LHCN-M2 (cell line): ENCODE measurements around the gene HS3ST2. TPM values are rescaled to one million over a fixed set of nuclear protein-coding genes. Genes with fewer than 3 reads are reported as not detected.
"Not testable (repeated sequence)": the region's sequence is repeated elsewhere in the genome, so short reads cannot be mapped to it uniquely, and the experiment has no call there.

Experiments used
- DNase-seq: peaks from one replicate; pipeline ENCODE4 v3.0.0-alpha.2; 2012; ENCODE audit warnings: low read depth
- total RNA-seq: library from RNA; depleted of rRNA; stranded (reverse); fragments of >200 nt; gene quantifications from 2 replicates; pipeline ENCODE4 v1.2.3, GENCODE V29; 2014

HS3ST2 gene
- total RNA-seq, 1 experiment from 2014 or later, result not detected

- no peak for DNase-seq
Observed at GRCh38 chr16:22813223-22813947, 577 bp upstream of the HS3ST2 start.

- no peak for DNase-seq
Observed at GRCh38 chr16:22814711-22815105, 746 bp downstream of the HS3ST2 start.

GRCh38 chr16:22815863-22816262 lies 1.9 kb downstream of the HS3ST2 start:
- no peak for DNase-seq

- DNase-seq, result peak; percentile 8
Observed at GRCh38 chr16:22816475-22816874, 2.5 kb downstream of the HS3ST2 start.

- DNase-seq, result not testable (repeated sequence)
Observed at GRCh38 chr16:22818736-22819135, 4.8 kb downstream of the HS3ST2 start.

GRCh38 chr16:22838681-22839080 lies 24.7 kb downstream of the HS3ST2 start:
- no peak for DNase-seq

- not testable (repeated sequence) for DNase-seq
Observed at GRCh38 chr16:22842031-22842430, 28.1 kb downstream of the HS3ST2 start.

GRCh38 chr16:22843122-22843521 lies 29.2 kb downstream of the HS3ST2 start:
- no peak for DNase-seq

GRCh38 chr16:22843856-22844255 lies 29.9 kb downstream of the HS3ST2 start:
- DNase-seq, result peak; percentile 17

- no peak for DNase-seq
Observed at GRCh38 chr16:22844416-22844815, 30.5 kb downstream of the HS3ST2 start.

GRCh38 chr16:22847100-22847499 lies 33.1 kb downstream of the HS3ST2 start:
- DNase-seq, result no peak

- no peak for DNase-seq
Observed at GRCh38 chr16:22847690-22848089, 33.7 kb downstream of the HS3ST2 start.

- no peak for DNase-seq
Observed at GRCh38 chr16:22848451-22848850, 34.5 kb downstream of the HS3ST2 start.

GRCh38 chr16:22849517-22849916 lies 35.6 kb downstream of the HS3ST2 start:
- DNase-seq, result no peak

- no peak for DNase-seq
Observed at GRCh38 chr16:22855231-22855630, 41.3 kb downstream of the HS3ST2 start.

GRCh38 chr16:22857296-22858025 lies 43.5 kb downstream of the HS3ST2 start:
- no peak for DNase-seq

GRCh38 chr16:22859925-22860324 lies 46.0 kb downstream of the HS3ST2 start:
- DNase-seq, result no peak

- DNase-seq, result no peak
Observed at GRCh38 chr16:22861580-22861979, 47.6 kb downstream of the HS3ST2 start.

- DNase-seq, result no peak
Observed at GRCh38 chr16:22862046-22862445, 48.1 kb downstream of the HS3ST2 start.

GRCh38 chr16:22864375-22864774 lies 50.4 kb downstream of the HS3ST2 start:
- DNase-seq, result no peak

- DNase-seq, result no peak
Observed at GRCh38 chr16:22868593-22869224, 54.7 kb downstream of the HS3ST2 start.

- DNase-seq, result no peak
Observed at GRCh38 chr16:22871861-22872260, 57.9 kb downstream of the HS3ST2 start.

- DNase-seq, result no peak
Observed at GRCh38 chr16:22874394-22874793, 60.4 kb downstream of the HS3ST2 start.
